Uterus (tissue), 4 donors: ENCODE data around the gene VIT. TPM values are rescaled to one million over a fixed set of nuclear protein-coding genes. Genes with fewer than 3 reads are reported as not detected.

Experiments
- DNase-seq, 2 donors: peaks; one replicate each; pipeline ENCODE4 v3.0.0-alpha.2; 2019 to 2020
- H3K27ac ChIP-seq, 2 donors: fragments of 200-600 bp; sonication (generic); 1 replicate in 1 of 2; 2 replicates in 1 of 2; pipeline ENCODE4 v1.5.1; 2016 to 2018
- H3K27me3 ChIP-seq, 2 donors: fragments of 200-600 bp; sonication (generic); one replicate each; pipeline ENCODE4 v1.5.1; 2018 to 2019; ENCODE audit warnings: control low read depth in 1 of 2
- H3K36me3 ChIP-seq, 2 donors: fragments of 200-600 bp; sonication (generic); one replicate each; pipeline ENCODE4 v1.5.1; 2019; ENCODE audit warnings: control low read depth in 1 of 2
- H3K4me1 ChIP-seq, 2 donors: fragments of 200-600 bp; sonication (generic); one replicate each; pipeline ENCODE4 v1.5.1; 2018 to 2019; ENCODE audit warnings: control low read depth in 1 of 2
- H3K4me3 ChIP-seq, 2 donors: fragments of 200-600 bp; sonication (generic); 1 replicate in 1 of 2; 2 replicates in 1 of 2; pipeline ENCODE4 v1.5.1; 2018 to 2019; ENCODE audit warnings: mild to moderate bottlenecking in 1 of 2
- H3K9me3 ChIP-seq, 2 donors: fragments of 200-600 bp; sonication (generic); one replicate each; pipeline ENCODE4 v1.5.1; 2019; ENCODE audit warnings: control low read depth in 1 of 2
- POLR2A ChIP-seq, 2 donors: fragments of 450-650 bp; IDR thresholded peaks; one replicate each; pipeline ENCODE4 v1.6.1; 2016; ENCODE audit warnings: antibody characterized with exemption in 2 of 2, mild to moderate bottlenecking in 1 of 2, moderate library complexity in 1 of 2
- intact Hi-C: fragments of 100-400 bp; cut with DNase I; formaldehyde crosslinking; loops from one replicate; pipeline ENCODE4 v1.15.1; 2023; ENCODE audit warnings: low total_unique reads
- total RNA-seq, 4 donors: library from RNA; depleted of rRNA in 3 of 4; stranded (reverse); fragments of >200 nt in 3 of 4; gene quantifications; one replicate each; pipeline versions ENCODE4 v1.1.0 to v1.2.4, GENCODE V29; 2014 to 2023
- TF ChIP-seq, protein P1 (sequence below), 4 experiments: fragments of 200-600 bp in 2 of 4; fragments of 450-650 bp in 2 of 4; sonication (generic) in 2 of 4; IDR thresholded peaks; one replicate each; pipeline ENCODE4 v1.5.1; 2016 to 2019; ENCODE audit warnings: antibody characterized with exemption in 4 of 4, mild to moderate bottlenecking in 2 of 4, moderate library complexity in 1 of 4
- donor health status: DM: yes; HTN: yes; CAD: no.

Gene VIT
- total RNA-seq, 4 donors from 2014 or later: 0.26 to 6.2 (median 2.8) TPM

DNA sequence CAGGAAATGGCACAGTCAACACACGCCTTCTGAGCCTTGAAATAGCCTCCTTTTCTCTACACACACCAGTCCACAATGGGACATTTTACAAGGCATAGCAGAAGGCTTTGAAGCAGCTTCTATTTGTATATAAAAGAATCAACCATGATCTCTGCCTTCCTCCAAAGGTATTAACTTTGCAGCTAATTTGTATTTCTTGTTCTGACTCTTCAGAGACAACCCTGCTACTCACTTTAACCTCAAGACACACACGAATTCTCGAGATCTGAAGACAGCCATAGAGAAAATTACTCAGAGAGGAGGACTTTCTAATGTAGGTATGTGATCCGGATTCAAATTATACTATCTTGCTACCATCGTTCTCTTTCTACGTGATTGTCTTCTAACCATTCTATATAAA is 104.6 kb downstream of the VIT start:
- DNase-seq: no peak
- Histone ChIP-seq H3K36me3 (no peaks in the 10 kb centered on the region), H3K27me3 (no peaks in the 10 kb centered on the region), H3K4me1 (no peaks in the 10 kb centered on the region), H3K9me3 (no peaks in the 10 kb centered on the region), H3K27ac (no peak overlapping the region), H3K4me3 (no peak overlapping the region)
- intact Hi-C loops: no loop called here
- TF ChIP-seq, protein P1, sequence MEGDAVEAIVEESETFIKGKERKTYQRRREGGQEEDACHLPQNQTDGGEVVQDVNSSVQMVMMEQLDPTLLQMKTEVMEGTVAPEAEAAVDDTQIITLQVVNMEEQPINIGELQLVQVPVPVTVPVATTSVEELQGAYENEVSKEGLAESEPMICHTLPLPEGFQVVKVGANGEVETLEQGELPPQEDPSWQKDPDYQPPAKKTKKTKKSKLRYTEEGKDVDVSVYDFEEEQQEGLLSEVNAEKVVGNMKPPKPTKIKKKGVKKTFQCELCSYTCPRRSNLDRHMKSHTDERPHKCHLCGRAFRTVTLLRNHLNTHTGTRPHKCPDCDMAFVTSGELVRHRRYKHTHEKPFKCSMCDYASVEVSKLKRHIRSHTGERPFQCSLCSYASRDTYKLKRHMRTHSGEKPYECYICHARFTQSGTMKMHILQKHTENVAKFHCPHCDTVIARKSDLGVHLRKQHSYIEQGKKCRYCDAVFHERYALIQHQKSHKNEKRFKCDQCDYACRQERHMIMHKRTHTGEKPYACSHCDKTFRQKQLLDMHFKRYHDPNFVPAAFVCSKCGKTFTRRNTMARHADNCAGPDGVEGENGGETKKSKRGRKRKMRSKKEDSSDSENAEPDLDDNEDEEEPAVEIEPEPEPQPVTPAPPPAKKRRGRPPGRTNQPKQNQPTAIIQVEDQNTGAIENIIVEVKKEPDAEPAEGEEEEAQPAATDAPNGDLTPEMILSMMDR (IDR thresholded peaks at IDR 0.05): no peak

DNA sequence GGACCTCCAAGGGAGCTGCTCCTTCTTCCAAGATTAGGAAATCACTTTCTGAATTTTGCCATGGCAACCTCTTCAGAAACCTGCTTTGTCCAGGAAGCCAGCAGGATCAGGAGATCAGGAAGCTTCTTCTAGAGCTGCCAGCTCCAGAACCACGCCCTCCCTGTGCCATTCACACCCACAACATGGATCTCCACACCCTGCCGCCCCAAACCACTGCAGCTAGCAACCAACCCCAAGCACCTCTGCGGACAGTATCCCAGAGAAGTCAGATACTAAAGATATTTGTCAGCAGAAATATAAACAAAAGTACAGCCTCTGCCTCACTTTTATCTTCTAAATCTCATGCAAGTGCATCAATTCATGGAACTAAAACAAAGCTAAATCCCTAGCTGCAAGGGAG is 106.4 kb downstream of the VIT start:
- Histone ChIP-seq H3K4me1 (no peaks in the 10 kb centered on the region), H3K9me3 (no peaks in the 10 kb centered on the region), H3K36me3 (no peaks in the 10 kb centered on the region), H3K27me3 (no peaks in the 10 kb centered on the region), H3K4me3 (no peak overlapping the region), H3K27ac (no peak overlapping the region)
- intact Hi-C loops: no loop called here
- DNase-seq: no peak
- TF ChIP-seq, protein P1 (IDR thresholded peaks at IDR 0.05): no peak
- no peak for TF ChIP-seq POLR2A (IDR thresholded peaks at IDR 0.05)

DNA sequence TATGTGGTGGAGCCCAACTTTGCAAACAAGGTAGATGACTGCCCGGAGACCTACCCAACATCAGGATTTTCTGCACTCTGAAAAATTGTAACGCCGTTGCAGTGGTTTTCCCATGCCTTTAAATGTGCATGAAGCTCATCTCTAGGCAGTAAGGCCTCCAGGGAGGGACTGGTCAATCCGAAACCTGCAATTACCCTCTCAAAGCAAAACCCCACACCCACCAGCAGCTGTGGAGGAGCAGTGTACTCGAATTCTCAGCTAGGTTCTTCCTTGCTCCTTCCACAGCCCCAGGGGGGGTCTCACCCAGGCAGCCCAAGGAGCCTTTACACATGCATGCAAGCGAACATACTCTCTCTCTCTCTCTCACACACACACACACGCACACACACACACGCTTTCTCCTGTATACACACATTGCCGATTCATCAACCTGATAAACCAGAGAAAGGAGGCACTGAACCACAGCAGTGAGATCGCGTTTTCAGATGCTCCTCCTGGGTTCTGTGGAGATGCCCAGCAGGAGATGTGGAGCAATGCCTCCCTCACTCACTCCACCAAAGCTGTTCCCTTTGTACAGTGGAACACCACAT is 109.2 kb downstream of the VIT start:
- intact Hi-C loops: no loop called here
- H3K27me3 ChIP-seq: no peaks in the 10 kb centered on the region
- DNase-seq: no peak
- H3K4me3 ChIP-seq: no peak overlapping the region
- H3K4me1 ChIP-seq: no peaks in the 10 kb centered on the region
- no peak for TF ChIP-seq POLR2A (IDR thresholded peaks at IDR 0.05)
- TF ChIP-seq, protein P1 (IDR thresholded peaks at IDR 0.05): no peak
- no peaks in the 10 kb centered on the region for H3K36me3 ChIP-seq
- no peaks in the 10 kb centered on the region for H3K9me3 ChIP-seq
- no peak overlapping the region for H3K27ac ChIP-seq

DNA sequence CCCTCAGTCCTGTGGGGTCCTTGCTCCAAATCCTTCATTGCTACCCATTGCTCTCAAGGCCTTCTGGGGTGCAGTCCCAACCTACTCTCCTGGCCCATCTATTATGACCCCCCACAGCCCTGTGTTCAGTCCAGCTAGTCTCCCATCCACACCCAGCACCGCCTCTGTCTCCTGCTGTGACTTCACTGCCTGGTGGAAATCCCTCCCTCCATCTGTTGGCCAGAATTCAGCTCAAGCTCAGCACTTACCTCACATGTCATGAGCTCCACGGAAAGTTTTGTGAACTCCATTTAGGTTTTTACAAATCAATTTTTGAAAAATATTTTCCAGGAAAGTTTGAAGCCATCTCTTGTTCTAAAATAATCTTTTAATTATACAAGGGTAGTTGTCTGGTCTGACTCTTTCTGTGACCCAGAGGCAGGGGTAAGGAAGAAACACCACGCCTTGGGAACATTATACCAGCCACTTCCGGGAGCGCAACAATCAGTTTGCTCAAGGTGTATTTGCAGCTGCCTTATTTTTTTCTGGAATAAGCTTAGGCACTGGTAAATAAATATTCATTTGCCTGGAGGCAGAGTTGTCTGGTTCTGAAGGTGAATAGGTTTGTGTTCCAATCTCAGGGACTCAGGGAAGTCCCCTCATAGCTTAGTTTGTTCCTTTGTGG is 110.8 kb downstream of the VIT start:
- Histone ChIP-seq H3K9me3 (no peaks in the 10 kb centered on the region), H3K4me3 (no peak overlapping the region), H3K27ac (no peak overlapping the region), H3K36me3 (no peaks in the 10 kb centered on the region), H3K27me3 (no peaks in the 10 kb centered on the region), H3K4me1 (no peaks in the 10 kb centered on the region)
- intact Hi-C loops: no loop called here
- no peak for DNase-seq
- TF ChIP-seq, protein P1 (IDR thresholded peaks at IDR 0.05): no peak
- no peak for TF ChIP-seq POLR2A (IDR thresholded peaks at IDR 0.05)

DNA sequence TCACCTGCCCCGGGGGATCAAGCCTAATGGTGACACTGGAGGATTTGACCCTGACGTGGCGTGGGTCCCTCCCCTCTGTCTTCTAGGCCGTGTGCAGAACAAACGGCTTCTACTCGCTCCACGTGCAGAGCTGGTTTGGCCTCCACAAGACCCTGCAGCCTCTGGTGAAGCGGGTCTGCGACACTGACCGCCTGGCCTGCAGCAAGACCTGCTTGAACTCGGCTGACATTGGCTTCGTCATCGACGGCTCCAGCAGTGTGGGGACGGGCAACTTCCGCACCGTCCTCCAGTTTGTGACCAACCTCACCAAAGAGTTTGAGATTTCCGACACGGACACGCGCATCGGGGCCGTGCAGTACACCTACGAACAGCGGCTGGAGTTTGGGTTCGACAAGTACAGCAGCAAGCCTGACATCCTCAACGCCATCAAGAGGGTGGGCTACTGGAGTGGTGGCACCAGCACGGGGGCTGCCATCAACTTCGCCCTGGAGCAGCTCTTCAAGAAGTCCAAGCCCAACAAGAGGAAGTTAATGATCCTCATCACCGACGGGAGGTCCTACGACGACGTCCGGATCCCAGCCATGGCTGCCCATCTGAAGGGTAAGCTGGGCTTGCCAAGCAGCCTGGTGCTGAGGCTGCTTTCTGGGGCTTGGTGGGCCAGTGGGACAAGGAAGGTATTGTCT is 112.0 kb downstream of the VIT start:
- TF ChIP-seq, protein P1 (IDR thresholded peaks at IDR 0.05): no peak
- no peak for TF ChIP-seq POLR2A (IDR thresholded peaks at IDR 0.05)
- H3K27ac ChIP-seq: no peak overlapping the region
- no peaks in the 10 kb centered on the region for H3K9me3 ChIP-seq
- H3K27me3 ChIP-seq: no peaks in the 10 kb centered on the region
- no peaks in the 10 kb centered on the region for H3K36me3 ChIP-seq
- DNase-seq: no peak
- no peaks in the 10 kb centered on the region for H3K4me1 ChIP-seq
- no peak overlapping the region for H3K4me3 ChIP-seq
- intact Hi-C loops: no loop called here
